ENCODE measurements around the gene RGL1. TPM values are rescaled to one million over a fixed set of nuclear protein-coding genes. Genes with fewer than 3 reads are reported as not detected.

The RGL1 gene
- total and polyA plus RNA-seq, 2 donors (not counting 3 experiments of a cell fraction or from before 2014, with no cell fraction given), result 19.8 to 35.3 TPM

DNA sequence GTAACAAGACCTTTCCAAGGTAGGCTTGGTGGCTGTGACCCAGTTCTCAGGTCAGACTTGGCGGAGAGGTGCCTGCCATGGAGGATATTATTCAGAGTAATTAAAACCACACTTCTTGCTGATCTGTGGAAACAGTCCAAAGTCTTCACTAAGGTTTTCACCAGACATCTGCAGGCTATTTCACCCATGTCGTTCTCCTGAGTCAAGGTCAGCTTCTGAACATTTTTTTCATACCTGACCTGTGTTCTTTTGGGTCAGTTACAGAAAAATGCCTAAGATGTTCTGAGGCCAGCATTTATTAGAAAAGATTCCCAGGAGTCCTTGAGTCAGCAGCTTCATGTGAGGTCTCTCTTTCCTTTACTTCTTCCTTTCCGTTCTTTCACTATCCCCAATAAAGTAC is 54.9 kb downstream of the RGL1 start:
- intact Hi-C loops (cut with micrococcal nuclease) (no loop called here), dilution Hi-C loops (cut with MboI; ENCODE audit: extremely low pct_ligation_motif_present, low sequenced_read_pairs) (no loop called here)
- Histone ChIP-seq H3K4me2 (ENCODE audit: insufficient read depth, low read length) (no peak overlapping the region), H2AFZ (ENCODE audit: low read depth, low read length) (no peak overlapping the region), H3K9ac (replicated peaks; ENCODE audit: extremely low read depth, insufficient read depth, low read length) (no peak overlapping the region), H3K4me3 (replicated peaks in 1 of 3; ENCODE audit: insufficient read depth in 1 of 3, low read depth in 1 of 3, low read length in 3 of 3) (no peak overlapping the region), H3K27me3 (ENCODE audit: control insufficient read depth in 2 of 2, insufficient read depth in 2 of 2, low read length in 2 of 2) (no peaks in the 10 kb centered on the region), H3K9me3 (replicated peaks; ENCODE audit: control insufficient read depth, insufficient read depth, low read length) (no peaks in the 10 kb centered on the region), H3K79me2 (ENCODE audit: control insufficient read depth, insufficient read depth, low read length) (no peaks in the 10 kb centered on the region), H3K36me3 (ENCODE audit: control insufficient read depth in 2 of 2, extremely low read depth in 1 of 2, insufficient read depth in 2 of 2, low read length in 2 of 2) (peaks cover 0 to 3% of the 10 kb centered on the region in 2 experiments), H4K20me1 (replicated peaks; ENCODE audit: control insufficient read depth, extremely low read depth, insufficient read depth, low read length) (no peaks in the 10 kb centered on the region), H3K9me1 (replicated peaks; ENCODE audit: control insufficient read depth, extremely low read depth, insufficient read depth, low read length) (no peaks in the 10 kb centered on the region), H3K4me1 (ENCODE audit: control insufficient read depth, extremely low read depth, insufficient read depth, low read length) (no peaks in the 10 kb centered on the region), H3K27ac (ENCODE audit: insufficient read depth, low read depth, low read length) (no peak overlapping the region)
- ChIA-PET CTCF (no interaction called here), POLR2A (no interaction called here)
- DNase-seq (ENCODE audit: low read depth, low spot score) (no peak), FAIRE-seq (no peak)
- no TSS peak for BruUV-seq (replicated peaks)
- TF ChIP-seq MAX (IDR thresholded peaks at IDR 0.05; ENCODE audit: insufficient read depth, insufficient read length) (no peak), POLR2A (IDR thresholded peaks at IDR 0.05; ENCODE audit: low read depth, low read length) (no peak), CTCF (IDR thresholded peaks at IDR 0.05; ENCODE audit: extremely low read depth in 1 of 2, insufficient read depth in 1 of 2, low read depth in 1 of 2, low read length in 2 of 2) (no peak), FOS (IDR thresholded peaks at IDR 0.05; ENCODE audit: borderline replicate concordance, insufficient read depth, low read length) (no peak)

DNA sequence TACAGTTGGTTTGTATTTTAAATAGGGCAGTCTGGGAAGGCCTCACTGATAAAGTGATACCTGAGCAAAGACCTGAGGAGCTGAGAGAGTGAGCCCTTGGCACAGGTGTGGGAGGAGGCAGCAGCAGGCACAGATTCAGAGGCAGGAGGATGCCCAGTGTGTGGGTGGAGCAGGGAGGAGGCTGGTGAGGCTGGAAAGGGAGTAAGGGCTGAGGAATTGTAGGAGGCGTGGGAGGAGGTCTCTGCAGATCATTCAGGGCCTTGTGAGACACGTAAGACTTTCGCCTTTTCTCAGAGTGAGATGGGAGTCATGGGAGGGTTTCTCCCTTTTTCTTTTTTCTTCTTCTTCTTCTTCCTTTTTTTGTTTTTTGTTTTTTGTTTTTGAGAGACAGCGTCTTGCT is 58.0 kb downstream of the RGL1 start:
- H3K27me3 ChIP-seq (ENCODE audit: control insufficient read depth in 2 of 2, insufficient read depth in 2 of 2, low read length in 2 of 2), result no peaks in the 10 kb centered on the region
- H3K4me1 ChIP-seq (ENCODE audit: control insufficient read depth, extremely low read depth, insufficient read depth, low read length), result no peaks in the 10 kb centered on the region
- no peak overlapping the region for H3K9ac ChIP-seq (replicated peaks; ENCODE audit: extremely low read depth, insufficient read depth, low read length)
- no peak for DNase-seq (ENCODE audit: low read depth, low spot score)
- no peak overlapping the region for H3K4me3 ChIP-seq (replicated peaks in 1 of 3; ENCODE audit: insufficient read depth in 1 of 3, low read depth in 1 of 3, low read length in 3 of 3)
- H3K9me3 ChIP-seq (replicated peaks; ENCODE audit: control insufficient read depth, insufficient read depth, low read length), result no peaks in the 10 kb centered on the region
- no peaks in the 10 kb centered on the region for H3K79me2 ChIP-seq (ENCODE audit: control insufficient read depth, insufficient read depth, low read length)
- no peak for FAIRE-seq
- ChIA-PET POLR2A (no interaction called here), CTCF (interaction anchor here (1.9 kb wide), 1 partner anchor 20 kb away, joined by 4 read pairs; no protein-coding TSS in a partner anchor)
- no peak overlapping the region for H3K27ac ChIP-seq (ENCODE audit: insufficient read depth, low read depth, low read length)
- H4K20me1 ChIP-seq (replicated peaks; ENCODE audit: control insufficient read depth, extremely low read depth, insufficient read depth, low read length), result no peaks in the 10 kb centered on the region
- dilution Hi-C loops (cut with MboI; ENCODE audit: extremely low pct_ligation_motif_present, low sequenced_read_pairs) (no loop called here), intact Hi-C loops (cut with micrococcal nuclease) (no loop called here)
- BruUV-seq (replicated peaks), result no TSS peak
- no peak overlapping the region for H3K4me2 ChIP-seq (ENCODE audit: insufficient read depth, low read length)
- no peak overlapping the region for H2AFZ ChIP-seq (ENCODE audit: low read depth, low read length)
- peaks cover 0 to 3% of the 10 kb centered on the region in 2 experiments for H3K36me3 ChIP-seq (ENCODE audit: control insufficient read depth in 2 of 2, extremely low read depth in 1 of 2, insufficient read depth in 2 of 2, low read length in 2 of 2)
- TF ChIP-seq EZH2 (IDR thresholded peaks at IDR 0.05; ENCODE audit: borderline replicate concordance, low read depth, low read length, severe bottlenecking), result no peak
- no peak for TF ChIP-seq MAX (IDR thresholded peaks at IDR 0.05; ENCODE audit: insufficient read depth, insufficient read length)
- no peak for TF ChIP-seq POLR2A (IDR thresholded peaks at IDR 0.05; ENCODE audit: low read depth, low read length)
- no peak for TF ChIP-seq POLR2AphosphoS5 (IDR thresholded peaks at IDR 0.05; ENCODE audit: insufficient read depth, low read depth, low read length)
- no peak for TF ChIP-seq CTCF (IDR thresholded peaks at IDR 0.05; ENCODE audit: extremely low read depth in 1 of 2, insufficient read depth in 1 of 2, low read depth in 1 of 2, low read length in 2 of 2)
- no peak for TF ChIP-seq GATA2 (IDR thresholded peaks at IDR 0.05; ENCODE audit: insufficient read depth, insufficient read length, low read depth, low read length)
- no peak for TF ChIP-seq MYC (IDR thresholded peaks at IDR 0.05; ENCODE audit: low read depth, low read length)
- no peak for TF ChIP-seq JUN (IDR thresholded peaks at IDR 0.05; ENCODE audit: borderline replicate concordance, insufficient read depth, insufficient read length, low read depth)
- no peak for TF ChIP-seq FOS (IDR thresholded peaks at IDR 0.05; ENCODE audit: borderline replicate concordance, insufficient read depth, low read length)
- H3K9me1 ChIP-seq (replicated peaks; ENCODE audit: control insufficient read depth, extremely low read depth, insufficient read depth, low read length), result no peaks in the 10 kb centered on the region

Data from endothelial cell of umbilical vein (primary cell).